CMK (cell line): ENCODE measurements around the gene GCDH.
"Not testable (repeated sequence)": the region's sequence is repeated elsewhere in the genome, so short reads cannot be mapped to it uniquely, and the experiment has no call there.

Experiments
- DNase-seq: peaks from one replicate; pipeline ENCODE4 v3.0.0-alpha.2; 2010; ENCODE audit warnings: low read depth

The GCDH gene

GRCh38 chr19:12872941-12873890, 17.7 kb upstream of the GCDH start:
- DNase-seq: peak; percentile 93

GRCh38 chr19:12873891-12874745, 16.8 kb upstream of the GCDH start:
- no peak for DNase-seq

GRCh38 chr19:12875086-12875485, 15.9 kb upstream of the GCDH start:
- DNase-seq: no peak

GRCh38 chr19:12880551-12881171, 10.3 kb upstream of the GCDH start:
- DNase-seq: no peak

GRCh38 chr19:12881172-12881808, 9.7 kb upstream of the GCDH start, which contains the start of gene DNASE2:
TSS of gene DNASE2 (minus strand) at chr19:12881449. CDS start at chr19:12881375, 74 bp downstream.
- peak; percentile 67 for DNase-seq

- no peak for DNase-seq
Observed at GRCh38 chr19:12882589-12882988, 8.4 kb upstream of the GCDH start.

- DNase-seq: no peak
Observed at GRCh38 chr19:12884202-12884601, 6.8 kb upstream of the GCDH start.

- no peak for DNase-seq
Observed at GRCh38 chr19:12884627-12884925, 6.4 kb upstream of the GCDH start.

GRCh38 chr19:12884926-12885748, 5.8 kb upstream of the GCDH start:
- DNase-seq: peak; percentile 86

- DNase-seq: peak; percentile 83
Observed at GRCh38 chr19:12885749-12886650, 5.0 kb upstream of the GCDH start.

- no peak for DNase-seq
Observed at GRCh38 chr19:12886651-12886968, 4.3 kb upstream of the GCDH start.

- DNase-seq: peak; percentile 64
Observed at GRCh38 chr19:12886969-12887747, 3.8 kb upstream of the GCDH start, which contains the start of gene KLF1. TSS of gene KLF1 (minus strand) at chr19:12887201. CDS start at chr19:12887140, 61 bp downstream.

GRCh38 chr19:12888006-12888603, 2.9 kb upstream of the GCDH start:
- no peak for DNase-seq

- DNase-seq: not testable (repeated sequence)
Observed at GRCh38 chr19:12890299-12890786, 617 bp upstream of the GCDH start.

- DNase-seq: no peak
Observed at GRCh38 chr19:12891553-12892021, 627 bp downstream of the GCDH start.

- no peak for DNase-seq
Observed at GRCh38 chr19:12893582-12893981, 2.6 kb downstream of the GCDH start.

GRCh38 chr19:12896460-12896859, 5.5 kb downstream of the GCDH start:
- DNase-seq: no peak

GRCh38 chr19:12899891-12900518, 9.0 kb downstream of the GCDH start:
- DNase-seq: no peak
